ENCODE measurements around the gene VTI1A. TPM values are rescaled to one million over a fixed set of nuclear protein-coding genes. Genes with fewer than 3 reads are reported as not detected.

Gene VTI1A
- total RNA-seq, 1 donor from 2014 or later = 36.9 TPM

- H3K4me1 ChIP-seq = no peaks in the 10 kb centered on the region
- DNase-seq (no peak), ATAC-seq (no peak)
- H3K4me3 ChIP-seq = no peak overlapping the region
- no peaks in the 10 kb centered on the region for H3K27me3 ChIP-seq (ENCODE audit: low read depth)
- H3K36me3 ChIP-seq = no peaks in the 10 kb centered on the region
- TF ChIP-seq CTCF (IDR thresholded peaks at IDR 0.05) = no peak
- H3K9me3 ChIP-seq = no peaks in the 10 kb centered on the region
- intact Hi-C loops (cut with DNase I) = no loop called here
- H3K27ac ChIP-seq = no peak overlapping the region
Measured at GRCh38 chr10:112515126-112515525, 68.1 kb downstream of the VTI1A start.

DNA sequence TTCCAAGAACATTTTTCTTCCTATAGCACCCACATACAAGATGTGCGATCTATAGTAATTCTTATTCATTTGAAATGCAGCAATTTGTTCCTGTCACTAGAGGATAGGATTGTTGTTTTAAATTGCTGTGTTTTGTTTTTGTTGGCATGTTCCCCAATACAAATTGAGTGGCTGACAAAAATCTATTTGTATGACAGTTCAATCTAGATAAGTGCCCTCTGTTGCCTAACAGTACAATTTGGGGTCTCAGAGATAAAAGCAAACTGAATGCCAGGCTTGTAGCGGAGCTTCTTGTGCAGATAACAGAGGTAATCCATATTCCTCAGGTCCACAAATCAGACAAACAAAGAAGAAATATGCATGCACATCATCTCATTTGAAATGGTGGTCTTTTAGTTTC lies 68.8 kb downstream of the VTI1A start:
- Histone ChIP-seq H3K4me3 (no peak overlapping the region), H3K27ac (no peak overlapping the region), H3K4me1 (no peaks in the 10 kb centered on the region), H3K36me3 (no peaks in the 10 kb centered on the region), H3K27me3 (ENCODE audit: low read depth) (no peaks in the 10 kb centered on the region), H3K9me3 (no peaks in the 10 kb centered on the region)
- intact Hi-C loops (cut with DNase I) = no loop called here
- DNase-seq (no peak), ATAC-seq (no peak)
- no peak for TF ChIP-seq CTCF (IDR thresholded peaks at IDR 0.05)

- TF ChIP-seq CTCF (IDR thresholded peaks at IDR 0.05) = no peak
- Histone ChIP-seq H3K27me3 (ENCODE audit: low read depth) (no peaks in the 10 kb centered on the region), H3K4me3 (no peak overlapping the region), H3K4me1 (no peaks in the 10 kb centered on the region), H3K9me3 (no peaks in the 10 kb centered on the region), H3K27ac (no peak overlapping the region), H3K36me3 (no peaks in the 10 kb centered on the region)
- DNase-seq = no peak
- intact Hi-C loops (cut with DNase I) = no loop called here
- no peak for ATAC-seq
Measured at GRCh38 chr10:112517451-112517862, 70.4 kb downstream of the VTI1A start.

DNA sequence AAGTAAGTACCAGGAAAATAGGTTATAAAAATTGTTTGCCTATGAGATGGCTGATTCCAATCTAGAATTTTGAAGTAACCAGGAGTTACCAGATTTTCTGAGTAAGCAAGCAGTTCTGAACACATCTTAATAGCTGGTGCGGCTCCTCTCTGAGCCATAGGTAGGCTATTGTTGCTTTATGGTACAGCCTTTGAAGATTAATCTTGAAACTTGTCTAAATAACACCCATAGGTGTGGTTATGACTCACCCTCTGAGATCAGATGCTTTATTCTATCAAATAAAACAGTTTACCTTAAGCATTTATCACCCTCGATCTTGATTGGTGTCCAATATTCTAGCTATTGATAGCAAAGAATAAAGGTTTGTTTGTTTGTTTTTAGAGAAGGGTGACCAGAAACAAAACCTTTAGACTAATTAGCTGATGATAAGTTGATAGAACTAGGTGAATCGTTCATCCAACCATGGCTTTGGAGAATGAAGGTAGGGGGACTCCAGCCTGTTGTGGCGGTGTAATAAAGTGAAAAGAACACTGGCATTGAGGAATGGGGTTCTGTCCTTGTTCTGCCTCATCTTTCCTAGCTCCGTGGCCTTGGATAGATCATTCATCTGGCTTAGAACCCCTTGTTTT lies 72.2 kb downstream of the VTI1A start:
- Histone ChIP-seq H3K27me3 (ENCODE audit: low read depth) (no peaks in the 10 kb centered on the region), H3K4me1 (no peaks in the 10 kb centered on the region), H3K4me3 (no peak overlapping the region), H3K36me3 (no peaks in the 10 kb centered on the region), H3K9me3 (no peaks in the 10 kb centered on the region), H3K27ac (no peak overlapping the region)
- DNase-seq (no peak), ATAC-seq (no peak)
- no peak for TF ChIP-seq CTCF (IDR thresholded peaks at IDR 0.05)
- intact Hi-C loops (cut with DNase I) = no loop called here

GRCh38 chr10:112520914-112521313 lies 73.9 kb downstream of the VTI1A start:
- Histone ChIP-seq H3K4me3 (no peak overlapping the region), H3K27me3 (ENCODE audit: low read depth) (no peaks in the 10 kb centered on the region), H3K4me1 (no peaks in the 10 kb centered on the region), H3K9me3 (no peaks in the 10 kb centered on the region), H3K36me3 (no peaks in the 10 kb centered on the region), H3K27ac (no peak overlapping the region)
- intact Hi-C loops (cut with DNase I) = no loop called here
- TF ChIP-seq CTCF (IDR thresholded peaks at IDR 0.05) = no peak
- no peak for DNase-seq
- ATAC-seq = no peak
